Stimulated activated CD8-positive, alpha-beta memory T cell treated with anti-CD3 and anti-CD28 coated beads, Interleukin-12 subunit alpha, Interleukin-12 subunit beta, amount 100 ng/mL, for 1 hour (primary cell): Measurements from ENCODE around the gene NPIPA8.
"Not testable (repeated sequence)": the region's sequence is repeated elsewhere in the genome, so short reads cannot be mapped to it uniquely, and the experiment has no call there.

ENCODE experiments used
- DNase-seq: peaks from one replicate; pipeline ENCODE4 v3.0.0-alpha.2; 2020; ENCODE audit warnings: low read depth

The NPIPA8 gene

GRCh38 chr16:18276756-18277155, 59.8 kb downstream of the NPIPA8 start:
- DNase-seq = not testable (repeated sequence)

GRCh38 chr16:18270171-18270570, 66.4 kb downstream of the NPIPA8 start:
- DNase-seq = not testable (repeated sequence)
